Measurements from ENCODE around the gene ZNF670.
"Not testable (repeated sequence)": the region's sequence is repeated elsewhere in the genome, so short reads cannot be mapped to it uniquely, and the experiment has no call there.

The ZNF670 gene

GRCh38 chr1:247037511-247038320, 40.9 kb downstream of the ZNF670 start:
- DNase-seq: no peak

GRCh38 chr1:247032306-247032705, 46.3 kb downstream of the ZNF670 start:
- DNase-seq: not testable (repeated sequence)
